ENCODE data around the gene AFAP1.

The AFAP1 gene

GRCh38 chr4:7862561-7863192 is 77.0 kb downstream of the AFAP1 start:
- DNase-seq, result no peak

GRCh38 chr4:7861440-7861881 is 78.2 kb downstream of the AFAP1 start:
- DNase-seq, result no peak

GRCh38 chr4:7860600-7861163 is 79.0 kb downstream of the AFAP1 start:
- no peak for DNase-seq

GRCh38 chr4:7859326-7859725 is 80.3 kb downstream of the AFAP1 start:
- DNase-seq, result no peak

- no peak for DNase-seq
Observed at GRCh38 chr4:7858498-7858897, 81.2 kb downstream of the AFAP1 start.

GRCh38 chr4:7857993-7858392 is 81.7 kb downstream of the AFAP1 start:
- DNase-seq, result no peak

GRCh38 chr4:7857238-7857701 is 82.4 kb downstream of the AFAP1 start:
- no peak for DNase-seq

- no peak for DNase-seq
Observed at GRCh38 chr4:7855731-7856130, 83.9 kb downstream of the AFAP1 start.

GRCh38 chr4:7854697-7855370 is 84.8 kb downstream of the AFAP1 start:
- peak; percentile 79 to 91 for DNase-seq

GRCh38 chr4:7854216-7854615 is 85.4 kb downstream of the AFAP1 start:
- DNase-seq, result no peak

GRCh38 chr4:7853271-7853670 is 86.4 kb downstream of the AFAP1 start:
- DNase-seq, result no peak

GRCh38 chr4:7852568-7853185 is 87.0 kb downstream of the AFAP1 start:
- peak in 1 of 2 donors; percentile 39 for DNase-seq

- no peak for DNase-seq
Observed at GRCh38 chr4:7850489-7850888, 89.2 kb downstream of the AFAP1 start.

GRCh38 chr4:7847206-7847605 is 92.5 kb downstream of the AFAP1 start:
- no peak for DNase-seq

- no peak for DNase-seq
Observed at GRCh38 chr4:7845493-7846128, 94.0 kb downstream of the AFAP1 start.

- no peak for DNase-seq
Observed at GRCh38 chr4:7844594-7844991, 95.1 kb downstream of the AFAP1 start.

GRCh38 chr4:7843831-7844593 is 95.6 kb downstream of the AFAP1 start:
- peak; percentile 56 to 75 for DNase-seq

- DNase-seq, result no peak
Observed at GRCh38 chr4:7842384-7843279, 97.0 kb downstream of the AFAP1 start.

GRCh38 chr4:7841894-7842293 is 97.8 kb downstream of the AFAP1 start:
- DNase-seq, result no peak

- DNase-seq, result no peak
Observed at GRCh38 chr4:7841071-7841470, 98.6 kb downstream of the AFAP1 start.

GRCh38 chr4:7839856-7840255 is 99.8 kb downstream of the AFAP1 start:
- no peak for DNase-seq
